HepG2 (cell line): ENCODE data around the gene WDR82. TPM values are rescaled to one million over a fixed set of nuclear protein-coding genes. Genes with fewer than 3 reads are reported as not detected.

ENCODE experiments used
- ATF7-NPFF ChIP-seq: sonication (generic); formaldehyde crosslinking; IDR thresholded peaks from 2 replicates; pipeline ENCODE4 v1.8.1; 2023; ENCODE audit warnings: mild to moderate bottlenecking, low read depth, missing genetic modification reagents, moderate library complexity
- DPF2 ChIP-seq: sonication (generic); formaldehyde crosslinking; IDR thresholded peaks from 2 replicates; pipeline ENCODE4 v1.4.0; 2020; ENCODE audit warnings: mild to moderate bottlenecking, low read depth, missing genetic modification reagents, borderline replicate concordance
- HIVEP1 ChIP-seq: sonication (generic); formaldehyde crosslinking; IDR thresholded peaks from 2 replicates; pipeline ENCODE4 v1.4.0; 2020; ENCODE audit warnings: mild to moderate bottlenecking, missing genetic modification reagents
- KLF13 ChIP-seq: sonication (generic); formaldehyde crosslinking; IDR thresholded peaks from 2 replicates; pipeline ENCODE4 v1.4.0; 2020; ENCODE audit warnings: mild to moderate bottlenecking, missing genetic modification reagents
- MBNL3 ChIP-seq: fragments of 250-450 bp; sonication (Bioruptor Pico); conservative IDR thresholded peaks from 2 replicates; pipeline ENCODE4 v1.8.0; 2022; ENCODE audit warnings: mild to moderate bottlenecking, inconsistent platforms
- RBFOX2 ChIP-seq: fragments of 200-400 bp; formaldehyde crosslinking; IDR thresholded peaks from 2 replicates; pipeline ENCODE4 v1.6.1; 2017; ENCODE audit warnings: low read depth, mild to moderate bottlenecking, low read length
- RBM22 ChIP-seq: fragments of 200-400 bp; formaldehyde crosslinking; optimal IDR thresholded peaks from 2 replicates; pipeline ENCODE3; 2017; ENCODE audit warnings: mild to moderate bottlenecking, low read length, moderate library complexity
- RELA ChIP-seq: sonication (generic); formaldehyde crosslinking; IDR thresholded peaks from 2 replicates; pipeline ENCODE4 v1.4.0; 2020; ENCODE audit warnings: missing genetic modification reagents
- SNAPC2 ChIP-seq: sonication (generic); formaldehyde crosslinking; IDR thresholded peaks from 2 replicates; pipeline ENCODE4 v1.8.1; 2022; ENCODE audit warnings: mild to moderate bottlenecking, missing genetic modification reagents
- SOX13 ChIP-seq, 3 experiments: fragments of 450-650 bp in 1 of 3; sonication (generic) in 1 of 3; formaldehyde crosslinking in 1 of 3; IDR thresholded peaks in 2 of 3; conservative IDR thresholded peaks in 1 of 3; 2 replicates each; pipeline versions ENCODE4 v1.5.0 to v1.6.1; 2016 to 2020; ENCODE audit warnings: antibody characterized with exemption in 1 of 3, mild to moderate bottlenecking in 1 of 3, missing compliant biosample characterization in 1 of 3, missing genetic modification reagents in 1 of 3, moderate library complexity in 1 of 3
- TFAP4 ChIP-seq: sonication (generic); IDR thresholded peaks from 2 replicates; pipeline ENCODE4 v1.6.1; 2016; ENCODE audit warnings: low read depth, borderline replicate concordance
- ZNF407 ChIP-seq: sonication (generic); formaldehyde crosslinking; IDR thresholded peaks from one replicate; pipeline ENCODE4 v1.5.1; 2020; ENCODE audit warnings: mild to moderate bottlenecking, missing genetic modification reagents; ENCODE audit errors: not compliant biosample characterization
- ZNF574 ChIP-seq: sonication (generic); formaldehyde crosslinking; IDR thresholded peaks from 2 replicates; pipeline ENCODE4 v1.4.0; 2020; ENCODE audit warnings: missing genetic modification reagents
- ZNF598 ChIP-seq: sonication (generic); formaldehyde crosslinking; IDR thresholded peaks from 2 replicates; pipeline ENCODE4 v1.5.1; 2020; ENCODE audit warnings: mild to moderate bottlenecking, missing genetic modification reagents, borderline replicate concordance
- ZNF607 ChIP-seq: sonication (generic); formaldehyde crosslinking; IDR thresholded peaks from 2 replicates; pipeline ENCODE4 v1.5.1; 2020; ENCODE audit warnings: missing genetic modification reagents, mild to moderate bottlenecking, borderline replicate concordance
- ZNF629 ChIP-seq: sonication (generic); formaldehyde crosslinking; conservative IDR thresholded peaks from 2 replicates; pipeline ENCODE4 v1.5.0; 2020; ENCODE audit warnings: missing genetic modification reagents
- polyA plus RNA-seq, 8 experiments: library from polyadenylated mRNA; depleted of rRNA in 3 of 8; stranded (reverse) in 7 of 8; unstranded in 1 of 8; fragments of >200 nt; fragmentation: Illumina TruSeq in 4 of 8; extraction: Trizol in 4 of 8; gene quantifications; 2 replicates each; pipeline versions ENCODE4 v1.2.1 to v1.2.3, GENCODE V29; 2011 to 2016; ENCODE audit warnings: low read depth in 4 of 8, missing spikeins in 1 of 8, mixed read lengths in 1 of 8; ENCODE audit not compliant: insufficient read depth in 1 of 8
- total RNA-seq, 5 experiments: library from RNA; depleted of rRNA; stranded (reverse); fragments of >200 nt; fragmentation: Illumina TruSeq; extraction: Trizol; gene quantifications; 2 replicates each; pipeline ENCODE4 v1.2.3, GENCODE V29; 2016; ENCODE audit warnings: low read depth in 1 of 5
- TF ChIP-seq, protein P1 (sequence below): sonication (generic); formaldehyde crosslinking; IDR thresholded peaks from 2 replicates; pipeline ENCODE4 v1.4.0; 2020; ENCODE audit warnings: missing genetic modification reagents

The WDR82 gene
- total and polyA plus RNA-seq, 2 of the 13 experiments (the other 11 are each of a cell fraction or from before 2014, with no cell fraction given) = 39.1 to 59.5 TPM

GRCh38 chr3:52289338-52289746, 10.9 kb upstream of the WDR82 start (continued):
- no peak for TF ChIP-seq HIVEP1 (CRISPR knock-in tag)
- TF ChIP-seq DPF2 (CRISPR knock-in tag) = no peak
- no peak for TF ChIP-seq ATF7-NPFF (CRISPR knock-in tag)
- no peak for TF ChIP-seq TFAP4
- no peak for TF ChIP-seq ZNF629 (CRISPR knock-in tag)
- TF ChIP-seq SNAPC2 = no peak
- no peak for TF ChIP-seq RBFOX2
- TF ChIP-seq, protein P1, sequence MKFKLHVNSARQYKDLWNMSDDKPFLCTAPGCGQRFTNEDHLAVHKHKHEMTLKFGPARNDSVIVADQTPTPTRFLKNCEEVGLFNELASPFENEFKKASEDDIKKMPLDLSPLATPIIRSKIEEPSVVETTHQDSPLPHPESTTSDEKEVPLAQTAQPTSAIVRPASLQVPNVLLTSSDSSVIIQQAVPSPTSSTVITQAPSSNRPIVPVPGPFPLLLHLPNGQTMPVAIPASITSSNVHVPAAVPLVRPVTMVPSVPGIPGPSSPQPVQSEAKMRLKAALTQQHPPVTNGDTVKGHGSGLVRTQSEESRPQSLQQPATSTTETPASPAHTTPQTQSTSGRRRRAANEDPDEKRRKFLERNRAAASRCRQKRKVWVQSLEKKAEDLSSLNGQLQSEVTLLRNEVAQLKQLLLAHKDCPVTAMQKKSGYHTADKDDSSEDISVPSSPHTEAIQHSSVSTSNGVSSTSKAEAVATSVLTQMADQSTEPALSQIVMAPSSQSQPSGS (CRISPR knock-in tag) = no peak
- TF ChIP-seq RELA (CRISPR knock-in tag) = no peak
- no peak for TF ChIP-seq KLF13 (CRISPR knock-in tag)
- no peak for TF ChIP-seq RBM22
- TF ChIP-seq ZNF598 (CRISPR knock-in tag) = no peak
- TF ChIP-seq ZNF574 (CRISPR knock-in tag) = no peak
- no peak for TF ChIP-seq MBNL3
- TF ChIP-seq ZNF407 (CRISPR knock-in tag) = peak; percentile 4
- TF ChIP-seq ZNF607 (CRISPR knock-in tag) = peak; percentile 23; the same call in 1 of the 2 replicates
- no peak for TF ChIP-seq SOX13 (IDR thresholded peaks at IDR 0.05)
- no peak for TF ChIP-seq SOX13 (CRISPR knock-in tag; conservative IDR thresholded peaks at IDR 0.05 in 1 of 2, IDR thresholded peaks at IDR 0.05 in 1 of 2)
